ENCODE data around the gene SIL1.

SIL1 gene

GRCh38 chr5:139132515-139132914 lies 65.7 kb downstream of the SIL1 start:
- Mint-ChIP-seq H3K4me3 (no peak overlapping the region), H3K36me3 (ENCODE audit: low read depth) (no peaks in the 10 kb centered on the region), H3K27ac (no peak overlapping the region), H3K4me1 (ENCODE audit: low read depth) (no peaks in the 10 kb centered on the region), H3K9me3 (no peaks in the 10 kb centered on the region), H3K27me3 (ENCODE audit: low read depth) (no peaks in the 10 kb centered on the region)
- no peak for DNase-seq (ENCODE audit: low spot score)

DNA sequence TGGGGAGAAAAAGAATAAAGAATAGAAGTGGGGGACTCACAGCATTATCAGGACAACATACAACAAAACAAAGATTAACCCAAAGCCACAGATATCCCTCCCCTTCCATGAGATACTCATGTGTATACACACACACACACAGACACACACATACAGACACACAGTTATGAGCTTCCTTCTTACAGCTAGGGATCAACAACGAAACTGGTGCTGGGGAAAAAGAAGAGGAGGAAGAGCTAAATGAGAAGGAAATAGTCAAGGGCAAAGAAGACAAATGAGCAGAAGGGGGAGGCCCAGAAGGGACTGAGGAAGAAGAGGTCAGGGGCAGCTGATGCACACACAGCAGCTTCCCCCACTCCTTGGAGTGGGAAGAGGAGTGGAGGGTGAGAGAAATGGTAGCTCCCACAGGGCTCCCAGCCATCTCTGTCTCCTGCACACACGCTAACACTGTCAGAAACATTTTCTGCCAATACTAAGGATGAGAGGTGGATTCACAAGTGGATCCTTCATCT lies 66.2 kb downstream of the SIL1 start:
- Mint-ChIP-seq H3K36me3 (ENCODE audit: low read depth) (no peaks in the 10 kb centered on the region), H3K9me3 (no peaks in the 10 kb centered on the region), H3K4me3 (no peak overlapping the region), H3K27ac (no peak overlapping the region), H3K4me1 (ENCODE audit: low read depth) (no peaks in the 10 kb centered on the region), H3K27me3 (ENCODE audit: low read depth) (no peaks in the 10 kb centered on the region)
- no peak for DNase-seq (ENCODE audit: low spot score)

DNA sequence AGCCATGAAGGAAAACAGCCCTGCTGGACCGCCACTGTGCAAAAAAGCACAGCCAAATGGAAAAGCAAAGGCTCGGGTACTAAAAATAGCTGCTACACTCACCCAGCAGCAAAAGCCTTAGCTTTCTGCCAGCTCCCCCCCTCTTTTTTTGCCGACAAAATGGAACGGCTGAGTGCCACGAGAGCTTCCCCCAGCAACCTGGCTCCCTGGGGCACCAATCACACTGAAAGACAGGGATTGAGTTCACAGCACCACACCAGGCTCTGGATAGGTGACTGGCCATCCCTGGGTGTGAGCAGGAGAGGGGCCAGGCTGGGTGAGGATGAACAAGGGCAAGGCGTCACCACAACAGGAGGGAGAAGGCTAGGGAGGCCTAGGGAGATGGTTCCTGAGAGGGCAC lies 66.7 kb downstream of the SIL1 start:
- H3K4me1 Mint-ChIP-seq (ENCODE audit: low read depth) = no peaks in the 10 kb centered on the region
- H3K9me3 Mint-ChIP-seq = no peaks in the 10 kb centered on the region
- no peak for DNase-seq (ENCODE audit: low spot score)
- H3K27me3 Mint-ChIP-seq (ENCODE audit: low read depth) = no peaks in the 10 kb centered on the region
- no peaks in the 10 kb centered on the region for H3K36me3 Mint-ChIP-seq (ENCODE audit: low read depth)
- H3K4me3 Mint-ChIP-seq = no peak overlapping the region
- no peak overlapping the region for H3K27ac Mint-ChIP-seq

DNA sequence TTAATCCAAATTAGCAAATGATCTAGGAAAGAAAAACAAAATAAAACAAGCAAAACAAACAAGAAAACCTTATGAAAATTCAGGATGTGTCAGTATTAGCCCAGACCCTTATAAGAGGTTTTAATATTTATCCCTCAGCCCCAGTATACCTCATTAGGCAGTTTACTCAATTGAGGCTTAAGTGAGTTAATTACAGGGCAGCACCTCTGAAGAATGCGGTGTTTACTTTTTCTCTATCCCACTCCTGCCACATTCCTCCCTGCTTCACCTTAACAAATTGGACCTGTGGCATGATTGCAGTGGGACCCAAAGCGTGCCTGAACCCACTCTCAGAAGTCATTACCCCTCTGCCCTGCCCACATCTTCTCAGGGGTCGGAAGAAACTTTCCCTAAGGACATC lies 67.1 kb downstream of the SIL1 start:
- no peak overlapping the region for H3K27ac Mint-ChIP-seq
- no peak for DNase-seq (ENCODE audit: low spot score)
- H3K27me3 Mint-ChIP-seq (ENCODE audit: low read depth) = no peaks in the 10 kb centered on the region
- no peak overlapping the region for H3K4me3 Mint-ChIP-seq
- no peaks in the 10 kb centered on the region for H3K36me3 Mint-ChIP-seq (ENCODE audit: low read depth)
- no peaks in the 10 kb centered on the region for H3K4me1 Mint-ChIP-seq (ENCODE audit: low read depth)
- no peaks in the 10 kb centered on the region for H3K9me3 Mint-ChIP-seq

DNA sequence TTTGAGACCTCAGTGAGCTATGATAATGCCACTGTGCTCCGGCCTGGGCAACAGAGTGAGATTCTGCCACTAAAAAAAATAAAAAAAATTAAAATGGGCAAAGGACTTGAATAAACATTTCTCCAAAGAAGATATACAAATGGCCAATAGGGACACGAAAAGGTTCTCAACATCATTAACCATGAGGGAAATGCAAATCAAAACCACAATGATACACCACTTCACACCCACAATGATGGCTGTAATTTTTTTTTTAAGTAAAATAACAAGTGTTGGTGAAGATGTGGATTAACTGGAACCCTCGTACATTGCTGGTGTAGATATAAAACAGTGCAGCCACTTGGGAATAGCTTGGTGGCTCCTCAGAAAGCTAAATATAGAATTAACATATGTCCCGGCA lies 68.0 kb downstream of the SIL1 start:
- no peak for DNase-seq (ENCODE audit: low spot score)
- no peaks in the 10 kb centered on the region for H3K27me3 Mint-ChIP-seq (ENCODE audit: low read depth)
- H3K9me3 Mint-ChIP-seq = no peaks in the 10 kb centered on the region
- no peak overlapping the region for H3K27ac Mint-ChIP-seq
- no peak overlapping the region for H3K4me3 Mint-ChIP-seq
- H3K4me1 Mint-ChIP-seq (ENCODE audit: low read depth) = no peaks in the 10 kb centered on the region
- H3K36me3 Mint-ChIP-seq (ENCODE audit: low read depth) = no peaks in the 10 kb centered on the region

GRCh38 chr5:139126711-139127111 lies 71.5 kb downstream of the SIL1 start:
- no peaks in the 10 kb centered on the region for H3K9me3 Mint-ChIP-seq
- H3K4me1 Mint-ChIP-seq (ENCODE audit: low read depth) = no peaks in the 10 kb centered on the region
- no peaks in the 10 kb centered on the region for H3K36me3 Mint-ChIP-seq (ENCODE audit: low read depth)
- DNase-seq (ENCODE audit: low spot score) = no peak
- H3K27ac Mint-ChIP-seq = no peak overlapping the region
- no peaks in the 10 kb centered on the region for H3K27me3 Mint-ChIP-seq (ENCODE audit: low read depth)
- no peak overlapping the region for H3K4me3 Mint-ChIP-seq

GRCh38 chr5:139125991-139126390 lies 72.2 kb downstream of the SIL1 start:
- no peaks in the 10 kb centered on the region for H3K27me3 Mint-ChIP-seq (ENCODE audit: low read depth)

GRCh38 chr5:139124774-139125520 lies 73.2 kb downstream of the SIL1 start:
- no peaks in the 10 kb centered on the region for H3K9me3 Mint-ChIP-seq
- no peak overlapping the region for H3K27ac Mint-ChIP-seq
- no peaks in the 10 kb centered on the region for H3K27me3 Mint-ChIP-seq (ENCODE audit: low read depth)
- no peaks in the 10 kb centered on the region for H3K36me3 Mint-ChIP-seq (ENCODE audit: low read depth)
- H3K4me3 Mint-ChIP-seq = no peak overlapping the region
- DNase-seq (ENCODE audit: low spot score) = no peak
- H3K4me1 Mint-ChIP-seq (ENCODE audit: low read depth) = no peaks in the 10 kb centered on the region

More at GRCh38 chr5:139125991-139126390, 72.2 kb downstream of the SIL1 start:
- H3K36me3 Mint-ChIP-seq (ENCODE audit: low read depth) = no peaks in the 10 kb centered on the region
- H3K27ac Mint-ChIP-seq = no peak overlapping the region
- no peaks in the 10 kb centered on the region for H3K4me1 Mint-ChIP-seq (ENCODE audit: low read depth)
- H3K4me3 Mint-ChIP-seq = no peak overlapping the region
- no peak for DNase-seq (ENCODE audit: low spot score)
- H3K9me3 Mint-ChIP-seq = no peaks in the 10 kb centered on the region

DNA sequence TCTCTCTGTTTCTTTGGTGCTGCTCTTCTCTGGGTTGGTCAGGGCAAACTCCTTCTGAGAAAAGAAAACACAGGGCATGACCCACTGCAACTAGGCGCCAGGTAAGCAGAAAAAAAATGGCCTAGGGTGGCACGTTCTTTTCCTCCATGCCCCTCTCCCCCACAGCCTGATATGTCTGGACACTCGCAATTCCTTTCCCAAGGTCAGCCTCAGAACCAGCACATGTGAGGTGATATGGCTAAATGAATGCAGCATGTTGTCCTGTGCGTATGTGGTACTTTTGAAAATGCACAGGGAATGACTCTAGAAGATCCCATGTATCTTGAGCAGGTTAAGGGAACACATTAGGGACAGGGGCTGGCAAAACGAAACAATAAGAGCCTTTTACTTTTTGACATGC lies 77.0 kb downstream of the SIL1 start:
- no peak overlapping the region for H3K27ac Mint-ChIP-seq
- DNase-seq (ENCODE audit: low spot score) = no peak
- peaks cover 2% of the 10 kb centered on the region for H3K4me1 Mint-ChIP-seq (ENCODE audit: low read depth)
- H3K36me3 Mint-ChIP-seq (ENCODE audit: low read depth) = peaks cover 2% of the 10 kb centered on the region
- H3K9me3 Mint-ChIP-seq = no peaks in the 10 kb centered on the region
- H3K27me3 Mint-ChIP-seq (ENCODE audit: low read depth) = no peaks in the 10 kb centered on the region
- no peak overlapping the region for H3K4me3 Mint-ChIP-seq

DNA sequence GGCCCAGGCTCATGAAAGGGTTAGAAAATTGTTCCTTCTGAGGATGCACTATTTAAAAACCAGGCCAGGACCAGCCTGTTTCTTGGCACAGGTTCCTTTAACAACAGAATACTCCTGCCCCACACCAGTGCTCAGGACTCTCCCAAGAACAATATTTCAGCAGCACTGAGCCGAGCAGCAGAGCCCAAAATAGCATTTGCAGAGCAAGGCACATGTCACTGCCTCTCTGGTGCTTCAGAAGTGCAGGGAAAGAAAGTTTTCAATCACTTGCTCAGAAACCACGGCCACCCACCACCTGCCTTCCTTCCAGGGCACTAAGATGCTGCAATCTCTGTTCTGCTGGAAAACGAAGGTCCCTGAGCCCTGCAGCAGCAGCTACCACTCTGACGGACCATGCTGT lies 77.6 kb downstream of the SIL1 start:
- no peaks in the 10 kb centered on the region for H3K9me3 Mint-ChIP-seq
- no peak overlapping the region for H3K4me3 Mint-ChIP-seq
- no peak overlapping the region for H3K27ac Mint-ChIP-seq
- no peaks in the 10 kb centered on the region for H3K27me3 Mint-ChIP-seq (ENCODE audit: low read depth)
- peaks cover 2% of the 10 kb centered on the region for H3K4me1 Mint-ChIP-seq (ENCODE audit: low read depth)
- peaks cover 2% of the 10 kb centered on the region for H3K36me3 Mint-ChIP-seq (ENCODE audit: low read depth)
- no peak for DNase-seq (ENCODE audit: low spot score)

- Mint-ChIP-seq H3K27me3 (ENCODE audit: low read depth) (no peaks in the 10 kb centered on the region), H3K4me1 (ENCODE audit: low read depth) (peaks cover 2% of the 10 kb centered on the region), H3K36me3 (ENCODE audit: low read depth) (peaks cover 2% of the 10 kb centered on the region), H3K27ac (no peak overlapping the region), H3K9me3 (no peaks in the 10 kb centered on the region), H3K4me3 (no peak overlapping the region)
- no peak for DNase-seq (ENCODE audit: low spot score)
Measured at GRCh38 chr5:139118804-139119203, 79.4 kb downstream of the SIL1 start.

DNA sequence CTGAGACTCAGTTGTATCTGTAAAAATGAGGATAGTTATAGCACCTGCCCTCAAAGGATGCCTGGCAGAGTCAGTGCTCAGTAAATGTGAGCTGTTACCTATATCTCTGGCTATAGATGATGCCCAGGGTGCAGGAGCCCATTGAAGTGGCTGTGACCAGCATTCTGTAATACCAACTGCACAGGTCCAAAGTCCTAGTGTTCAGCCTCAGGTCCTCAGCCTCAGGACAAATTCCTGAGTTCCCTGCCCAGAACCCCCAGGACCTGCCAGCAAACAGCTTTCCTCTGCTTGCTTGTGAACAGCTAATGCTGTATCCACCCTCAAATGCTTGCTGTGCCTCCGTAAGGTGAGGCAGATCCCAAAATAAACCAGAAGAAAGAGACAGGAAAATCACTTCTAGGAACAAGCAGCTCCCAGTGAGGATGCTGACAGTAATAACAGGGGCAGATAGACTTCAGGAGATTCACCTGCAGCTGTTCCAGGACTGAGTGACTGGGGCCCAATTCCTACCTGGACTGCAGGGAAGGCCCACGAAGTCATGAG lies 80.8 kb downstream of the SIL1 start:
- no peak overlapping the region for H3K27ac Mint-ChIP-seq
- DNase-seq (ENCODE audit: low spot score) = no peak
- H3K4me3 Mint-ChIP-seq = no peak overlapping the region
- H3K27me3 Mint-ChIP-seq (ENCODE audit: low read depth) = no peaks in the 10 kb centered on the region
- H3K9me3 Mint-ChIP-seq = no peaks in the 10 kb centered on the region
- peaks cover 4% of the 10 kb centered on the region for H3K36me3 Mint-ChIP-seq (ENCODE audit: low read depth)
- H3K4me1 Mint-ChIP-seq (ENCODE audit: low read depth) = peaks cover 2% of the 10 kb centered on the region

DNA sequence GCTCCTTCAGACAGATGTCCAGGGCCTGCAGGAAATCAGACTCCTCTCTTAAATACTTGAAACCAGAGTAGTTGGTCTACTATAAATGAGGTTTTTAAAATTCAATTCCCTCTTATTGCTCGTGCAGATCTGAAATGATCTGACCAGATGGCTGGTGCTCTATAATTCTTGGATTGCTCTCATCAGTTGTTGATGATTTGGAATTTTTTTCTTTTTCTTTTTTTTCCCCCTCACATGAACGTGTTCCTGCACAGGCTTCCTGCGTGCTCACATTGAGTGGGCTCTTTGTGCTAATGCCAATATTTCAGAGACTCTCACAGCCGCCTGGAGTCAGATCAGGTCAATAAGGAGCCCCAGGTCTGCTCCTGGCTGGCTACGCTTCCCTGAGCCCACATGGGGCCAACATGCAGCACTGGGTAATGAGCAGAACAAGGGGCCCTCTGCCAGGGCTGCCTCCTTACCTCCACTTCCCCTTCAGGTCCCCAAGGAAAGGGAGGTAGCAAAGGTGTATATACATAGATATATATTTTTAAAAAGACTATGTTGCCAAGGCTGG lies 82.0 kb downstream of the SIL1 start:
- H3K9me3 Mint-ChIP-seq = no peaks in the 10 kb centered on the region
- peaks cover 4% of the 10 kb centered on the region for H3K36me3 Mint-ChIP-seq (ENCODE audit: low read depth)
- H3K27ac Mint-ChIP-seq = no peak overlapping the region
- no peak overlapping the region for H3K4me3 Mint-ChIP-seq
- DNase-seq (ENCODE audit: low spot score) = no peak
- no peaks in the 10 kb centered on the region for H3K27me3 Mint-ChIP-seq (ENCODE audit: low read depth)
- peaks cover 2% of the 10 kb centered on the region for H3K4me1 Mint-ChIP-seq (ENCODE audit: low read depth)

- DNase-seq (ENCODE audit: low spot score) = no peak
- H3K36me3 Mint-ChIP-seq (ENCODE audit: low read depth) = peaks cover 4% of the 10 kb centered on the region
- peaks cover 2% of the 10 kb centered on the region for H3K4me1 Mint-ChIP-seq (ENCODE audit: low read depth)
- no peak overlapping the region for H3K4me3 Mint-ChIP-seq
- no peaks in the 10 kb centered on the region for H3K27me3 Mint-ChIP-seq (ENCODE audit: low read depth)
- no peak overlapping the region for H3K27ac Mint-ChIP-seq
- no peaks in the 10 kb centered on the region for H3K9me3 Mint-ChIP-seq
Measured at GRCh38 chr5:139113892-139114291, 84.3 kb downstream of the SIL1 start.

Data from T-helper 2 cell treated with Interferon-gamma antibody and Interleukin-4, amounts not matched to agents 5 μg/mL and 100 μg/mL, for 36 hours (primary cell).